Measurements from ENCODE around the gene ANKRD62.

Gene ANKRD62

DNA sequence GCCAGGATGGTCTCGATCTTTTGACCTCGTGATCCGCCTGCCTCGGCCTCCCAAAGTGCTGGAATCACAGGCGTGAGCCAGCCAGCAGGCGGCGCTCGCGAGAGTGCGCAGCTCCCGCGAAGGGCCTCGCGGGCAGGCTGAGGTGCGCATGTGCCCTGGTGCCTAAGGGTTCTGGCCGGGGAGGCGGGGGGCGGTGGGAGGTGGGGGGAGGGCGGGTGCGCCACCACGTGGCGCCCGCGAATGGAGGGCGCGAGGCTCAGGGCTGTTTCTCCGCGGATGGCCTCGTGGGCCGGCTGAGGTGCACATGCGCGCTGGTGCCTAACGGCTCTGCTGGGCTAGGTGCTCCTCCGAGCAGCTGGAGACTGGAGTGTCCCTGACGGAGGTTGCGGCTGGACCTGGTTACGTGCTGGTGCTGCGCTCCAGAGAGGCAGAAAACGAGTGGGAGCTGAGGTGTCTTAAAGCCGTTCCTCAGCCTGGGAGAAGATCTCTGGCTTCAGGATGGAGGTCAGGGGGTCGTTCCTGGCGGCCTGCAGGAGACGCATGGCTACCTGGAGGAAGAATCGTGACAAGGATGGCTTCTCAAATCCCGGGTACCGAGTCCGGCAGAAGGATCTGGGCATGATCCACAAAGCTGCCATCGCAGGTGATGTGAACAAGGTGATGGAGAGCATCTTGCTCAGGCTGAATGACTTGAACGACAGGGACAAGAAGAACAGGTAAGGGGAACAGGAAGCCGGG is at the start of gene ANKRD62:
Gene ANKRD62, plus strand, starts transcription at position 324 of the 738 bp plus-strand sequence. Its CDS starts 175 bp downstream, at position 499.
- H4K20me1 ChIP-seq (ENCODE audit: insufficient read depth, low read length) = no peaks in the 10 kb centered on the region
- H3K4me1 ChIP-seq (ENCODE audit: low read length) = no peaks in the 10 kb centered on the region
- no peaks in the 10 kb centered on the region for H3K9me3 ChIP-seq (replicated peaks; ENCODE audit: insufficient read depth, low read length)
- no peak for DNase-seq
- H3K4me2 ChIP-seq (ENCODE audit: low read depth, low read length) = no peak within 1 kb of the TSS
- no peak within 1 kb of the TSS for H2AFZ ChIP-seq (ENCODE audit: low read length)
- H3K27me3 ChIP-seq (replicated peaks; ENCODE audit: insufficient read depth, low read length) = no peaks in the 10 kb centered on the region
- H3K9ac ChIP-seq (ENCODE audit: low read length) = no peak within 1 kb of the TSS
- H3F3A ChIP-seq (ENCODE audit: insufficient read depth, low read length) = no peaks in the 10 kb centered on the region
- no peak within 1 kb of the TSS for H3K4me3 ChIP-seq (ENCODE audit: low read length)
- H3K27ac ChIP-seq (ENCODE audit: low read length) = no peak within 1 kb of the TSS
- H3K79me2 ChIP-seq (ENCODE audit: low read length) = no peaks in the 10 kb centered on the region
- no peaks in the 10 kb centered on the region for H3K9me2 ChIP-seq (replicated peaks; ENCODE audit: insufficient read depth, low read length)
- no peaks in the 10 kb centered on the region for H3K36me3 ChIP-seq (replicated peaks; ENCODE audit: insufficient read depth, low read length)
- TF ChIP-seq EZH2phosphoT487 (IDR thresholded peaks at IDR 0.05; ENCODE audit: low read length) = no peak
- TF ChIP-seq EZH2 (optimal IDR thresholded peaks at IDR 0.05; ENCODE audit: low read depth, low read length) = no peak
- TF ChIP-seq, protein P1, sequence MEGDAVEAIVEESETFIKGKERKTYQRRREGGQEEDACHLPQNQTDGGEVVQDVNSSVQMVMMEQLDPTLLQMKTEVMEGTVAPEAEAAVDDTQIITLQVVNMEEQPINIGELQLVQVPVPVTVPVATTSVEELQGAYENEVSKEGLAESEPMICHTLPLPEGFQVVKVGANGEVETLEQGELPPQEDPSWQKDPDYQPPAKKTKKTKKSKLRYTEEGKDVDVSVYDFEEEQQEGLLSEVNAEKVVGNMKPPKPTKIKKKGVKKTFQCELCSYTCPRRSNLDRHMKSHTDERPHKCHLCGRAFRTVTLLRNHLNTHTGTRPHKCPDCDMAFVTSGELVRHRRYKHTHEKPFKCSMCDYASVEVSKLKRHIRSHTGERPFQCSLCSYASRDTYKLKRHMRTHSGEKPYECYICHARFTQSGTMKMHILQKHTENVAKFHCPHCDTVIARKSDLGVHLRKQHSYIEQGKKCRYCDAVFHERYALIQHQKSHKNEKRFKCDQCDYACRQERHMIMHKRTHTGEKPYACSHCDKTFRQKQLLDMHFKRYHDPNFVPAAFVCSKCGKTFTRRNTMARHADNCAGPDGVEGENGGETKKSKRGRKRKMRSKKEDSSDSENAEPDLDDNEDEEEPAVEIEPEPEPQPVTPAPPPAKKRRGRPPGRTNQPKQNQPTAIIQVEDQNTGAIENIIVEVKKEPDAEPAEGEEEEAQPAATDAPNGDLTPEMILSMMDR (IDR thresholded peaks at IDR 0.05; ENCODE audit: low read length) = no peak

DNA sequence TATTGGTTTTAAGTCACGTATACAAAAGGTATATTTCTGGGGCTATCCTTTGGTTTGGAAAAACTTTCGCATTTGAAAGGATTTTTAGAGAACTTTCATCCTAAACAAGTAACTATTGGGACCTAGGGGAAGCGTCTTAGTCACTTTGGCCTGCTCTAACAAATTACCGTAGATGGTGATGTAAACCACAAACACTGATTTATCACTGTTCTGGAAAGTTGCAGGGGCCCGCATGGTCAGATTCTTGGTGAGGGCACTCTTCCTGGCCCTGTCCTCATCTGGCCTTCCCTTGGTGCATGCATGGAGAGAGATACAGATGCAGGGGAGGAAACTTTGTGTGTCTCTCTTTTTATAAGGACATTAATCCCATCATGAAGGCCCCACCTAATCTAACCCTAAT is 49.1 kb upstream of the ANKRD62 start:
- no peak overlapping the region for H3K4me2 ChIP-seq (ENCODE audit: low read depth, low read length)

DNA sequence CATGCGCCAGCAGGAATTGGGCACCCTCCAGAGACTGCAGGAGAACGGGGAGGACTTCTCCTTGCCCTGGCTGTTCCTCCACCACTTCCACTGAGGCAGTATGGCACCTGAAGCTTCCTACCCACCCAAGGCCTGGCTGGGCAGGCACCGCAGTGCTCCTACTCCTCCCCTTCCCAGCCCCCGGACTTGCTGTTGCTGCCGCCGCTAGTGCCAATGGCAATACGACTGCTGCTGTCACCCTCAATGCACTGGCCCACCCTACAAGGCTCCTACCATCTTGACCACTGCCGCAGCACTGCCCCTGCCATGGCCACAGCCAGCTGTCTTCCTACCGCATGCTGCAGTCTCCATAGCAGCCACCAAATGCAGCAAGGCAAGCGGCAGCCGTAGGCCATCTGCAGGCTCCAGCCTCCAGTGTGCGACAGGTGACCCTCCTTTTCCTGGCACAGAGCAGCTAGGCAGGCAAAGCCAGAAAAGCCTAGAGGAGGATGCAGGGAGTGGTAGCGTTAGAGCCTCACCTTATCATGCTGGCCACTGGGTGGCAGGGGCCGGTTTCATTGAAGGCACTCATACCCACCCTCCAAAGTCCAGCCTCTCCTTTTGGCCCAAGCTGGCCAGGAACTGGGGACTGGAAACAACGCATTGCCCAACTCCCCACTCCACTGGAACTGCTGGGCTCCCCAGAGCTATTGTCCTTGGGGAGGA is 47.4 kb upstream of the ANKRD62 start:
- no peak overlapping the region for H3K4me2 ChIP-seq (ENCODE audit: low read depth, low read length)
- no peaks in the 10 kb centered on the region for H3K9me3 ChIP-seq (replicated peaks; ENCODE audit: insufficient read depth, low read length)

More for the DNA sequence above, 49.1 kb upstream of the ANKRD62 start:
- Histone ChIP-seq H3K4me3 (ENCODE audit: low read length) (no peak overlapping the region), H3K27ac (ENCODE audit: low read length) (no peak overlapping the region), H4K20me1 (ENCODE audit: insufficient read depth, low read length) (no peaks in the 10 kb centered on the region), H3K27me3 (replicated peaks; ENCODE audit: insufficient read depth, low read length) (no peaks in the 10 kb centered on the region), H3K9me3 (replicated peaks; ENCODE audit: insufficient read depth, low read length) (no peaks in the 10 kb centered on the region), H3K9me2 (replicated peaks; ENCODE audit: insufficient read depth, low read length) (no peaks in the 10 kb centered on the region), H3K36me3 (replicated peaks; ENCODE audit: insufficient read depth, low read length) (no peaks in the 10 kb centered on the region), H3F3A (ENCODE audit: insufficient read depth, low read length) (peaks cover 5% of the 10 kb centered on the region; the same call in 1 of the 2 replicates), H3K9ac (ENCODE audit: low read length) (no peak overlapping the region), H3K79me2 (ENCODE audit: low read length) (no peaks in the 10 kb centered on the region), H3K4me1 (ENCODE audit: low read length) (peaks cover 14% of the 10 kb centered on the region), H2AFZ (ENCODE audit: low read length) (no peak overlapping the region)
- DNase-seq = no peak
- TF ChIP-seq EZH2 (optimal IDR thresholded peaks at IDR 0.05; ENCODE audit: low read depth, low read length) = no peak
- no peak for TF ChIP-seq EZH2phosphoT487 (IDR thresholded peaks at IDR 0.05; ENCODE audit: low read length)
- TF ChIP-seq, protein P1 (IDR thresholded peaks at IDR 0.05; ENCODE audit: low read length) = no peak

More for the DNA sequence above, 47.4 kb upstream of the ANKRD62 start:
- Histone ChIP-seq H3F3A (ENCODE audit: insufficient read depth, low read length) (peaks cover 16% of the 10 kb centered on the region), H2AFZ (ENCODE audit: low read length) (no peak overlapping the region), H4K20me1 (ENCODE audit: insufficient read depth, low read length) (no peaks in the 10 kb centered on the region), H3K27ac (ENCODE audit: low read length) (no peak overlapping the region), H3K4me1 (ENCODE audit: low read length) (peaks cover 28% of the 10 kb centered on the region), H3K9ac (ENCODE audit: low read length) (no peak overlapping the region), H3K27me3 (replicated peaks; ENCODE audit: insufficient read depth, low read length) (no peaks in the 10 kb centered on the region), H3K36me3 (replicated peaks; ENCODE audit: insufficient read depth, low read length) (no peaks in the 10 kb centered on the region), H3K79me2 (ENCODE audit: low read length) (no peaks in the 10 kb centered on the region), H3K9me2 (replicated peaks; ENCODE audit: insufficient read depth, low read length) (no peaks in the 10 kb centered on the region), H3K4me3 (ENCODE audit: low read length) (no peak overlapping the region)
- DNase-seq = no peak
- TF ChIP-seq EZH2 (optimal IDR thresholded peaks at IDR 0.05; ENCODE audit: low read depth, low read length) (no peak), EZH2phosphoT487 (IDR thresholded peaks at IDR 0.05; ENCODE audit: low read length) (no peak)
- TF ChIP-seq, protein P1 (IDR thresholded peaks at IDR 0.05; ENCODE audit: low read length) = no peak

All from MM.1S (cell line).